Measurements from ENCODE around the gene CDH23. TPM values are rescaled to one million over a fixed set of nuclear protein-coding genes. Genes with fewer than 3 reads are reported as not detected.

CDH23 gene
- total and polyA plus RNA-seq, 8 donors = 1.8 to 22.8 (median 3.0) TPM

DNA sequence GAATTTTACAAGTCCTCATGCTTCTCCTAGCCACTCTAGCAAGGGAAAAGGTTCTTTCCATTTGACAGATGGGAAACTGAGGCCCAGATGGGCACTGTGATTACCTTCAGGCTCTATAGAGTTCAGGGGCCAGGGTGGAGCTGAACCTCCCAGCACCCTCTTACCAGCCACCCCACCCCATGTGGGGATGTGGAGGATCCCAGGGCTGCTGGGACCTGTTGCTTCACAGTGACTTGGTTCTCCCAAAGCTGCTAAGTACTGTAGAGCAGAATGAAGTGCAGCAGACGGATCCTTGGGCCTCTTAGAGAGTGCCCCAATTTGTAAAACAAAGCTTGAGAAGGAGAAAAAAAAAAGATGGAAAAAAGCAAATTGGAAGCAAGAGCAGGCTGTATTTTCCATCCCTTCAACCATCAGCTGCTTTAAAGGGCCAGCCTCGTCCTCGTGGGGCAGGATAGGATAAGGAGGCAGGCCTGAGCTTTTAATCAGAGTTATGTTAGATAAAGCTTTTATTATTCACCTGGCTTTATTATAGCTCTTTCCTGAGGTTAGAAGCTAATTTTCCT lies 147.0 kb downstream of the CDH23 start:
- Histone ChIP-seq H3K27me3 (no peaks in the 10 kb centered on the region), H3K36me3 (no peaks in the 10 kb centered on the region), H3K9me3 (no peaks in the 10 kb centered on the region), H3K27ac (no peak overlapping the region), H3K4me3 (no peak overlapping the region), H3K4me1 (peaks cover 0 to 7% of the 10 kb centered on the region in 2 donors)
- DNase-seq = no peak
- no peak for ATAC-seq
- no peak for TF ChIP-seq CTCF (IDR thresholded peaks at IDR 0.05)
- intact Hi-C loops (cut with DNase I) = no loop called here

- H3K36me3 ChIP-seq = no peaks in the 10 kb centered on the region
- H3K4me1 ChIP-seq = peaks cover 0 to 7% of the 10 kb centered on the region in 2 donors
- intact Hi-C loops (cut with DNase I) = no loop called here
- no peak for ATAC-seq
- H3K27ac ChIP-seq = no peak overlapping the region
- no peak for DNase-seq
- no peak for TF ChIP-seq CTCF (IDR thresholded peaks at IDR 0.05)
- H3K4me3 ChIP-seq = no peak overlapping the region
- H3K9me3 ChIP-seq = no peaks in the 10 kb centered on the region
- no peaks in the 10 kb centered on the region for H3K27me3 ChIP-seq
Measured at GRCh38 chr10:71545001-71545400, 148.3 kb downstream of the CDH23 start.

GRCh38 chr10:71546220-71546619 lies 149.5 kb downstream of the CDH23 start:
- Histone ChIP-seq H3K9me3 (no peaks in the 10 kb centered on the region), H3K27ac (no peak overlapping the region), H3K4me1 (peaks cover 0 to 7% of the 10 kb centered on the region in 2 donors), H3K4me3 (no peak overlapping the region), H3K36me3 (no peaks in the 10 kb centered on the region), H3K27me3 (no peaks in the 10 kb centered on the region)
- ATAC-seq = no peak
- TF ChIP-seq CTCF (IDR thresholded peaks at IDR 0.05) = no peak
- intact Hi-C loops (cut with DNase I) = no loop called here
- DNase-seq = no peak

GRCh38 chr10:71547312-71547711 lies 150.6 kb downstream of the CDH23 start:
- H3K27ac ChIP-seq = peak overlapping the region in 1 of 2 donors; percentile 23
- H3K9me3 ChIP-seq = no peaks in the 10 kb centered on the region
- no peak overlapping the region for H3K4me3 ChIP-seq
- ATAC-seq (no peak), DNase-seq (no peak)
- no peak for TF ChIP-seq CTCF (IDR thresholded peaks at IDR 0.05)
- peaks cover 0 to 7% of the 10 kb centered on the region in 2 donors for H3K4me1 ChIP-seq
- no peaks in the 10 kb centered on the region for H3K36me3 ChIP-seq
- H3K27me3 ChIP-seq = no peaks in the 10 kb centered on the region
- intact Hi-C loops (cut with DNase I) = no loop called here

DNA sequence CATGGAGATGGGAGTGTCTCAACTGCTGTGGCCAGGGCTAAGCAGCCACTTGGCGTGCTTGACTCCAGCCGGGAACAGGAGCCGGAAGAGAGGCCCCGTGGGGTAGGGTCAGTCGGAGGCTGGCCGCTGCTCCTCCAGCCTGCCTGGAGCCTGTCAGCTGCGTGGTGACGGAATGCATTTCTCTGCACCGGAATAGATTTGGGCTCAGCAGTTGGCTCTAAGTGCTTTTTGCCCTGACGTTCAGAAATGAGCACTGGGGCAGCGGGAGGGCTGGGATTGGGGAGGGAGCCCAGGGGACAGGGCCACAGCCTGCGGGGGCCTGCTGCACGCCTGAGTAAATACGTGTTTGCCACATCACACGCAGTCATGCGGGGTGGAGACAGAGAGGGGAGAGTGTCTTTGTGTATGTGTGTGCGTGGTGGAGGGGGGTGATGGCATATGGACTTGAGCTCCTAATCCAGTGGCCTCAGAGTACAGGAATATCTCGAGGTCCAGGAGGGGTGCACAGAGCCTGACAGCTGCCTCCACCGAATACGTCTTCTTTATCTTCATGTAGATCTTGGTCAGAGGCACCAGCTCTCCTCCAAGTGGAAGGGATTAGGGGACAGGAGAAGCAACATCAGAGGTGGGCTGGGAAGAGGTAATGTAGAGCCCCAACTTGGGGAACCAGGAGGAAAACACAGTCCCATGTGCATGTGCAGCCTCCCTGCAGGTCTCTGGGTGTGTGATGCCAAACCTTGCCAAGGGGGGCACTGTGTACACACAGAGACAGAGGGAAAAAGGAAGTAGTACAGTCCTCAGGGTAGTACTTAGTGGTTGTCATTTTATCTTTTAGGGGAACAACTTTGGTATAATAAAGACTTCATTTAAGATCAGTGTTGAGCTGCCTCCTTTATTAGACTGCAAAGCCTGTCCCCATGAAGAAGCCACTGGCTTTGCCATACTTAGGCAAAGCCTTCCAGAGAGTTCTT lies 151.4 kb downstream of the CDH23 start:
- intact Hi-C loops (cut with DNase I) = no loop called here
- TF ChIP-seq CTCF (IDR thresholded peaks at IDR 0.05) = peak in 1 of 2 donors; percentile 56
- Histone ChIP-seq H3K9me3 (no peaks in the 10 kb centered on the region), H3K4me1 (peaks cover 0 to 7% of the 10 kb centered on the region in 2 donors), H3K27me3 (no peaks in the 10 kb centered on the region), H3K27ac (peak overlapping the region in 1 of 2 donors; percentile 23), H3K4me3 (no peak overlapping the region), H3K36me3 (no peaks in the 10 kb centered on the region)
- ATAC-seq (peak; percentile 94), DNase-seq (peak in 3 of 4 donors; percentile 60 to 88 (median 68))
